Neural cell (in vitro differentiated cells): ENCODE measurements around the gene TSPAN9. TPM values are rescaled to one million over a fixed set of nuclear protein-coding genes. Genes with fewer than 3 reads are reported as not detected.

ENCODE experiments used
- H2AFZ ChIP-seq: fragments of 200-600, 300-800 bp; sonication (generic), shearing (Covaris generic); 2 replicates; pipeline ENCODE4 v1.6.0; 2014; ENCODE audit warnings: low read depth, mild to moderate bottlenecking, antibody characterized with exemption, low read length, moderate library complexity
- H3F3A ChIP-seq: fragments of 200-600 bp; shearing (Covaris generic); 2 replicates; pipeline ENCODE4 v1.6.1; 2016; ENCODE audit warnings: mild to moderate bottlenecking, moderate library complexity, mixed read lengths, antibody characterized with exemption, low read length; ENCODE audit not compliant: insufficient read depth, poor library complexity, severe bottlenecking
- H3K27ac ChIP-seq: fragments of 200-600, 300-800 bp; sonication (generic), shearing (Covaris generic); 2 replicates; pipeline ENCODE4 v1.5.1; 2014; ENCODE audit warnings: mild to moderate bottlenecking, low read length, moderate library complexity
- H3K27me3 ChIP-seq: fragments of 300-800, 200-600 bp; sonication (generic), shearing (Covaris generic); 2 replicates; pipeline ENCODE4 v1.6.0; 2014; ENCODE audit warnings: mild to moderate bottlenecking, low read depth, low read length, moderate library complexity; ENCODE audit not compliant: insufficient read depth
- H3K36me3 ChIP-seq: fragments of 300-800, 200-600 bp; sonication (generic), shearing (Covaris generic); 2 replicates; pipeline ENCODE4 v1.5.1; 2014; ENCODE audit warnings: mild to moderate bottlenecking, antibody characterized with exemption, low read length, moderate library complexity; ENCODE audit not compliant: insufficient read depth
- H3K4me2 ChIP-seq: fragments of 300-800, 200-600 bp; sonication (generic), shearing (Covaris generic); 2 replicates; pipeline ENCODE4 v1.6.0; 2014; ENCODE audit warnings: mild to moderate bottlenecking, low read length
- H3K4me3 ChIP-seq: fragments of 300-800, 200-600 bp; sonication (generic), shearing (Covaris generic); 2 replicates; pipeline ENCODE4 v1.5.1; 2014; ENCODE audit warnings: mild to moderate bottlenecking, low read length, moderate library complexity
- H3K79me2 ChIP-seq: fragments of 200-600 bp; shearing (Covaris generic); replicated peaks from 2 replicates; pipeline ENCODE4 v1.6.0; 2014; ENCODE audit warnings: mild to moderate bottlenecking, low read length, moderate library complexity; ENCODE audit not compliant: insufficient read depth
- H3K9ac ChIP-seq: fragments of 300-800, 200-600 bp; sonication (generic), shearing (Covaris generic); 2 replicates; pipeline ENCODE4 v1.6.1; 2016; ENCODE audit warnings: mild to moderate bottlenecking, low read length, mixed read lengths
- H3K9me2 ChIP-seq: fragments of 200-600 bp; shearing (Covaris generic); 2 replicates; pipeline ENCODE4 v1.6.1; 2016; ENCODE audit warnings: mild to moderate bottlenecking, low read length, mixed read lengths; ENCODE audit not compliant: insufficient read depth
- H3K9me3 ChIP-seq: fragments of 200-600, 300-800 bp; sonication (generic), shearing (Covaris generic); 2 replicates; pipeline ENCODE4 v1.6.1; 2016; ENCODE audit warnings: mild to moderate bottlenecking, mixed run types, low read length, moderate library complexity, mixed read lengths
- H4K20me1 ChIP-seq: fragments of 200-600 bp; shearing (Covaris generic); 2 replicates; pipeline ENCODE4 v1.6.1; 2016; ENCODE audit warnings: mild to moderate bottlenecking, mixed run types; ENCODE audit not compliant: insufficient read depth
- CTCF ChIP-seq: fragments of 450-650 bp; IDR thresholded peaks from 2 replicates; pipeline ENCODE4 v1.5.1; 2014; ENCODE audit warnings: antibody characterized with exemption, mild to moderate bottlenecking, moderate library complexity; ENCODE audit not compliant: poor library complexity, severe bottlenecking
- EP300 ChIP-seq: fragments of 450-650 bp; conservative IDR thresholded peaks from 2 replicates; pipeline ENCODE4 v1.6.1; 2014; ENCODE audit warnings: antibody characterized with exemption, mild to moderate bottlenecking, moderate library complexity; ENCODE audit not compliant: poor library complexity, severe bottlenecking
- EZH2 ChIP-seq: fragments of 200-600, 300-800 bp; shearing (Covaris generic), sonication (generic); IDR thresholded peaks from 2 replicates; pipeline ENCODE4 v1.6.1; 2014; ENCODE audit warnings: antibody characterized with exemption, low read length, borderline replicate concordance, mild to moderate bottlenecking; ENCODE audit not compliant: insufficient read depth, poor library complexity, severe bottlenecking
- MXI1 ChIP-seq: fragments of 450-650 bp; conservative IDR thresholded peaks from 2 replicates; pipeline ENCODE4 v1.6.1; 2014; ENCODE audit warnings: antibody characterized with exemption, mild to moderate bottlenecking; ENCODE audit not compliant: poor library complexity, severe bottlenecking
- POLR2AphosphoS5 ChIP-seq: IDR thresholded peaks from 2 replicates; pipeline ENCODE4 v1.6.1; 2012
- RAD21 ChIP-seq: fragments of 450-650 bp; conservative IDR thresholded peaks from 2 replicates; pipeline ENCODE4 v1.6.1; 2014; ENCODE audit warnings: antibody characterized with exemption, mild to moderate bottlenecking, moderate library complexity
- SMC3 ChIP-seq: fragments of 450-650 bp; conservative IDR thresholded peaks from 2 replicates; pipeline ENCODE4 v1.6.1; 2014; ENCODE audit warnings: antibody characterized with exemption, mild to moderate bottlenecking, moderate library complexity; ENCODE audit not compliant: poor library complexity
- TAF1 ChIP-seq: IDR thresholded peaks from 2 replicates; pipeline ENCODE4 v1.6.1; 2012; ENCODE audit warnings: low read depth
- polyA plus RNA-seq: library from polyadenylated mRNA; depleted of rRNA; stranded (reverse); fragments of >200 nt; gene quantifications from 2 replicates; pipeline ENCODE4 v1.2.3, GENCODE V29; 2014
- TF ChIP-seq, protein P1 (sequence below): IDR thresholded peaks from 2 replicates; pipeline ENCODE4 v1.6.1; 2012; ENCODE audit warnings: borderline replicate concordance

The TSPAN9 gene
- polyA plus RNA-seq, 1 donor from 2014 or later = 11.9 TPM

DNA sequence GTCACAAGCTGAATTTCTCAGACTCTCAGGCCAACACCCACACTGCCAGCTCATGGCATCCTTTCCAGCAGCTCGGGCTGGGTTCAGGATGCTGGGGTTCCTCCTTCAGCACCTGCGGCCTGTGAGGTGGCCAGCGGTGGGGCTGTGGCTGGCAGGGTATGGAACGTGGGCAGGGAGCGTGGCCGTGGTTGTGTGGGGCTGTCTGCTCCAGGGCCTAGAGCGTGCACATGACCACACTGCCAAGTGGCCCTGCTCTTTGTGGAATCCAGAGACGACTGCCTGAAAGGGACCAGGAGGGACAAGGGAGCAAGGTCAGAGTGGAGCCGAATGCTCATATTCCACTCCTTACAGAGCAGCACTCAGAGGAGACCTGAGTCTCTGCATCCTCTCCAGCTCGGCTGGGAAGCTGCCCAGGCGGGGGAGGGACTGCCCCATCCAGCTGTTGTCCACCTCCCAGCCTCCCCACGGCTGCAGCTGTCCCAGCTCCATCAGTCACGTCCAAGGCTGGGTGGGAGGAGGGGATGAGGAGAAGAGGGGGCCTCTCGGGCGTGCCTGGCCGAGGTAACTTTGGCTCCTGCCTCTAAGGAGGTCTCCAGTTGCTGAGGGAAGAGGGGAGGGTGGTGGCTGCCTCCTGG, 71.3 kb downstream of the TSPAN9 start:
- Histone ChIP-seq H3K4me3 (no peak overlapping the region), H3K4me2 (no peak overlapping the region), H3K9me2 (no peaks in the 10 kb centered on the region), H3K36me3 (no peaks in the 10 kb centered on the region), H3K79me2 (no peaks in the 10 kb centered on the region), H3K9ac (no peak overlapping the region), H3K9me3 (no peaks in the 10 kb centered on the region), H4K20me1 (no peaks in the 10 kb centered on the region), H2AFZ (no peak overlapping the region), H3F3A (no peaks in the 10 kb centered on the region), H3K27ac (no peak overlapping the region), H3K27me3 (no peaks in the 10 kb centered on the region)
- TF ChIP-seq POLR2AphosphoS5 (no peak), EZH2 (no peak), RAD21 (no peak), MXI1 (no peak), SMC3 (no peak), CTCF (no peak), TAF1 (no peak), EP300 (no peak)
- TF ChIP-seq, protein P1, sequence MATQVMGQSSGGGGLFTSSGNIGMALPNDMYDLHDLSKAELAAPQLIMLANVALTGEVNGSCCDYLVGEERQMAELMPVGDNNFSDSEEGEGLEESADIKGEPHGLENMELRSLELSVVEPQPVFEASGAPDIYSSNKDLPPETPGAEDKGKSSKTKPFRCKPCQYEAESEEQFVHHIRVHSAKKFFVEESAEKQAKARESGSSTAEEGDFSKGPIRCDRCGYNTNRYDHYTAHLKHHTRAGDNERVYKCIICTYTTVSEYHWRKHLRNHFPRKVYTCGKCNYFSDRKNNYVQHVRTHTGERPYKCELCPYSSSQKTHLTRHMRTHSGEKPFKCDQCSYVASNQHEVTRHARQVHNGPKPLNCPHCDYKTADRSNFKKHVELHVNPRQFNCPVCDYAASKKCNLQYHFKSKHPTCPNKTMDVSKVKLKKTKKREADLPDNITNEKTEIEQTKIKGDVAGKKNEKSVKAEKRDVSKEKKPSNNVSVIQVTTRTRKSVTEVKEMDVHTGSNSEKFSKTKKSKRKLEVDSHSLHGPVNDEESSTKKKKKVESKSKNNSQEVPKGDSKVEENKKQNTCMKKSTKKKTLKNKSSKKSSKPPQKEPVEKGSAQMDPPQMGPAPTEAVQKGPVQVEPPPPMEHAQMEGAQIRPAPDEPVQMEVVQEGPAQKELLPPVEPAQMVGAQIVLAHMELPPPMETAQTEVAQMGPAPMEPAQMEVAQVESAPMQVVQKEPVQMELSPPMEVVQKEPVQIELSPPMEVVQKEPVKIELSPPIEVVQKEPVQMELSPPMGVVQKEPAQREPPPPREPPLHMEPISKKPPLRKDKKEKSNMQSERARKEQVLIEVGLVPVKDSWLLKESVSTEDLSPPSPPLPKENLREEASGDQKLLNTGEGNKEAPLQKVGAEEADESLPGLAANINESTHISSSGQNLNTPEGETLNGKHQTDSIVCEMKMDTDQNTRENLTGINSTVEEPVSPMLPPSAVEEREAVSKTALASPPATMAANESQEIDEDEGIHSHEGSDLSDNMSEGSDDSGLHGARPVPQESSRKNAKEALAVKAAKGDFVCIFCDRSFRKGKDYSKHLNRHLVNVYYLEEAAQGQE = no peak

DNA sequence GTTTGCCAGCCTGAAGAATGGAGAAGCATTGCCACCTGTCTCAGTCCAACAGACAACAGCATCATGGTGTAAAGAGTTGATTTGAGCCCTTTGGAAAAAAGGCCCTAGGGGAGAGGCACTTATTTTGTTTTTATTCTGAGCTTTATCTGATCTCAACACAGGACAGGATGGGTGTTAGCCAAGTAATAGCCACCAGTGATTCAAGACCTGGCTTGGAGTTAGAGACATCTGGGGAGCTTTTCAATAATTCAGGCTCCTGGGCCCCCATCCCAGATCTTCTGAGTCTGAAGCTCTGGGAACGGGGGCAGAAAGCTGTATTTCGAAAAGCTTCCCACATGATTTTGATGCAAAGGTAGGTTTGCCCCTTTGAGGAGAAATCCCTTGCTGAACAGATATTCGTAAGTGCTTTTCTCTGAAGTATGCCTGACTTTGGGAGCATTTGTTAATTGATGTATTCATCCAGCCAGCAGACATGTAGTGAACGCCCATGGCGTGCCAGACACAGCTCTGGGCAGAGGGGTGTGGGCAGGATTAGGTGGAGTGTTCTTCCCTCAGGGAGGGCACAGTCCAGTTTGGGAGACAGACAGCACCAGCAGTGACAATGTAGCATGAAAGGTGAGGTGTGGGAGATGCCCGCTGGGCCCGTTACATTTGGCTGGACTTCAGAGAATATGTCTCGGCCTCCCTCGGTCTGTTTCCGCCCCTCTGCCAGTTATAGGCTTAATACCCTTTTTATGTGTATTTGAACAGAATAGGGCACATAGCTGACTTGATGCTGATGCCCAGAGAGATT, 72.5 kb downstream of the TSPAN9 start:
- Histone ChIP-seq H3F3A (no peaks in the 10 kb centered on the region), H3K9ac (no peak overlapping the region), H3K9me2 (no peaks in the 10 kb centered on the region), H3K4me2 (no peak overlapping the region), H4K20me1 (no peaks in the 10 kb centered on the region), H3K27ac (no peak overlapping the region), H3K4me3 (no peak overlapping the region), H3K36me3 (no peaks in the 10 kb centered on the region), H3K9me3 (no peaks in the 10 kb centered on the region), H3K27me3 (no peaks in the 10 kb centered on the region), H3K79me2 (no peaks in the 10 kb centered on the region), H2AFZ (no peak overlapping the region)
- TF ChIP-seq CTCF (no peak), EZH2 (no peak), TAF1 (no peak), RAD21 (no peak), POLR2AphosphoS5 (no peak), SMC3 (no peak), MXI1 (no peak)
